Activated gamma-delta T cell (primary cell): ENCODE data around the gene ZNF862.
"Not testable (repeated sequence)": the region's sequence is repeated elsewhere in the genome, so short reads cannot be mapped to it uniquely, and the experiment has no call there.

Experiments
- DNase-seq: peaks from one replicate; lab custom pipeline; 2025; lab: John Stamatoyannopoulos, UW

ZNF862 gene

GRCh38 chr7:149824748-149825566, 13.2 kb upstream of the ZNF862 start:
- no peak for DNase-seq

DNA sequence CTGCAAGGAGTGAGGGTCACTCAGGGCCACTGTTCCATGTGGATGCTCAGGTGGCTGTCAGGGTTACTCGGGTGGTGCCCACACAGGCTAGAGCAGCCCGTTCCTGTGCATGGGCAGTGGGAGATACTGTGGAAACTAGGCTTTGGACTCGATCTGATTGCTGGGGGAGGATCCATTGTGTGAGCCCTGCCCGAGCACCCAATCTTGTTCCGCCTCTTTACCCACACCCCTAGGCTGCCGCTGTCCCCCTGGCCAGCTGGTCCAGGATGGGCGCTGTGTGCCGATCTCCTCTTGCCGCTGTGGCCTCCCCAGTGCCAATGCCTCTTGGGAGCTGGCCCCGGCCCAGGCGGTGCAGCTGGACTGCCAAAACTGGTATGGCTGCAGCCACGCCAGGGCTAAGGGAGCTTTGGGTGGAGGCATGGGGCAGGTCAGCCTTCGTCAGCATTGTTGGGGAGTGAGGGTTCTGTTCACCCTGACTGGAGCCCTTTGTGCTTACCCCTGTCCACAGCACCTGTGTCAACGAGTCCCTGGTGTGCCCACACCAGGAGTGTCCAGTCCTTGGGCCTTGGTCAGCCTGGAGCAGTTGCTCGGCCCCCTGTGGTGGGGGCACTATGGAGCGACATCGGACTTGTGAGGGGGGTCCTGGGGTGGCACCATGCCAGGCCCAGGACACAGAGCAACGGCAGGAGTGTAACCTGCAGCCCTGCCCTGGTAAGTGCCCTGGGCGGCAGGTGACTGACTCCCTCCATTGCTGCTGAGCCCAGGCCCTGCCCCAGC, 12.4 kb upstream of the ZNF862 start:
- no peak for DNase-seq

DNA sequence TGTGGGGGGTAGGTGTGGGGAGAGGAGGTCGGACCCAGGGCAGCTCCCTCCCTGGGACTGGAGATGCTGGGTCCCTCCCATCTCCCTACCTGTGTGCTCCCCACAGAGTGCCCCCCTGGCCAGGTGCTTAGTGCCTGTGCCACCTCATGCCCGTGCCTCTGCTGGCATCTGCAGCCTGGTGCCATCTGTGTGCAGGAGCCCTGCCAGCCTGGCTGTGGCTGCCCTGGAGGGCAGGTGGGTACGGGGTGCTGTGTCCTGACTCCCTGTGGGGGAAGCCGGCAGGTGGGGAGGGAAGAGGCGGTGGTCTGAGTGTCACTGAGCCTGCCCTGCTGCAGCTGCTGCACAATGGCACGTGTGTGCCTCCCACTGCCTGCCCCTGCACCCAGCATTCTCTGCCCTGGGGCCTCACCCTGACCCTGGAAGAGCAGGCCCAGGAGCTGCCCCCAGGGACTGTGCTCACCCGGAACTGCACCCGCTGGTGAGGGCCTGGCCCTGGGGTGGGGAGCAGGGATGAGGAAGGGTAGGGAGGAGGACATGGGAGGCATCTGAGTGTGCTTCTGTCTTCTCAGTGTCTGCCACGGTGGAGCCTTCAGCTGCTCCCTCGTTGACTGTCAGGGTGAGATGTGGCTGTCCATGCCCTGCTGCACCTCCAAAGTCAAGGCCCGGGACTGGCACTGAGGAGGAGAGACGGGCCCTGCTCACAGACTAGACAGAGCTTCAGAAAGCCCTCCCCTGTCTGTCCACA, 11.7 kb upstream of the ZNF862 start:
- DNase-seq, result no peak

- no peak for DNase-seq
These were observed 10.8 kb upstream of the ZNF862 start for GRCh38 chr7:149827089-149827981.

DNA sequence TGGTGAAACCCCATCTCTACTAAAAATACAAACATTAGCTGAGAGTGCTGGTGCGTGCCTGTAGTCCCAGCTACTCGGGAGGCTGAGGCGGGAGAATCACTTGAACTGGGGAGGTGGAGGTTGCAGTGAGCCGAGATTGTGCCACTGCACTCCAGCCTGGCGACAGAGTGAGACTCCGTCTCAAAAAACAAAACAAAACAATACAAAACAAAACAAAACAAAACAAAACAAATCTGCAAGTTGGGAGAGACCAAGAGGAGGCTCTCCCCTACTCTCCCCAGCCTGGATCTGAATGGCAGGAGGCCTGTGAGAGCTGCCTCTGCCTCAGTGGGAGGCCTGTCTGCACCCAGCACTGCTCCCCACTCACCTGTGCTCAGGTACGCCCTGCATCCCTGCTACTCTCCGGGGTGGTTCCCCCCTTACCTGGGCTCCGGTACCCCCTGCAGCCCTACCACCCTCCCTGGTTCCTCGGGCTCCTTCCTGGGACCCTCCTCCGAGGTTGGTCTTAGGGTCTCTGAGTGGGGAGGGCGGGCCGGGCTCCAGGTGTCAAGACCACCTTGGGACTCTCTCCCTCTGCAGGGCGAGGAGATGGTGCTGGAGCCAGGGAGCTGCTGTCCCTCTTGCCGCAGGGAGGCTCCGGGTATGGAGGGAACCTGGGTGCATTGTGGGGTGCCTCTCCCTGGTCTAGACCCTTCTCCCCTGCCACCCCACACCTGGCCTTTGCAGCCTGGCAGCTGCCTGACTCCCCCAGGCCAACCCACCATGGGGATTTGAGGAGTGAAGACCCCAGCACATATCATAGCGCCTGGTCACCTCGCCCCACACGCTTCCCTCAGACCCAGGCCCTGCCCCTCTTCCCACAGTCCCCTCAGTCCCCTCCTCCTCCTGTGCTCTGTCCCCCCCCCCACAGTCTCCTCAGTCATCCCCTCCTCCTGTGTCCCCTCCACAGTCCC, 9.5 kb upstream of the ZNF862 start:
- DNase-seq, result no peak

GRCh38 chr7:149830527-149830926, 7.6 kb upstream of the ZNF862 start:
- DNase-seq, result not testable (repeated sequence)

- no peak for DNase-seq
These were observed 7.0 kb upstream of the ZNF862 start for GRCh38 chr7:149830997-149831740.

- DNase-seq, result no peak
These were observed 6.4 kb upstream of the ZNF862 start for GRCh38 chr7:149831741-149832219.

DNA sequence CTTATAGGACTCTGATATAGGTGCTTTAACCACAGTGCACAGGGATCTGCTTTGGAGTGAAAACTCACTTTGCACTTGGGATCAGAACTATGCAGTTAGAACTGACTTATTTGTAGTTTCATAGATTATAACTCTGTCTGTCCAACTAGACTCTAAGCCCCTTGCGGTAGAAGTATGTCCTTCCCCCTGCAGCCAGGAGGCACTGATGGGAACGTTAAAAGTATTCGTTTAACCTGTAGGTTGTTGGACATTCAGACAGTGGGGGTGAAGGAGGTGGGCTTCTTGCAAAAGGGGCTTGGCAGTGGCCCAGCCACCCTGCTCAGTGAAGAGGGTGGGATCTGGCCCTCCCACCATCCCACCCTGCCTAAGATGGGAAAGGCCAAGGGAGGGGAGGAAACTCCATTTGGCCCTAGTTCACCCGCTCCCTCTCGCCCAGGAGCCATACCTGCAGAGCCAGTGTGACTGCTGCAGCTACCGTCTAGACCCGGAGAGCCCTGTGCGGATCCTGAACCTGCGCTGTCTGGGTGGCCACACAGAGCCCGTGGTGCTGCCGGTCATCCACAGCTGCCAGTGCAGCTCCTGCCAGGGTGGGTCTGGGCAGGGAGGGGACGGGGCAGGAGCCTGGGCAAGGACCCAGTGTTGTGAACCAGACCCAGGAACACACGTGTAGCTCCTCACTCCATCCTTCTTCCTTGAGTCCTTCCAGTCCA, 5.7 kb upstream of the ZNF862 start:
- no peak for DNase-seq

DNA sequence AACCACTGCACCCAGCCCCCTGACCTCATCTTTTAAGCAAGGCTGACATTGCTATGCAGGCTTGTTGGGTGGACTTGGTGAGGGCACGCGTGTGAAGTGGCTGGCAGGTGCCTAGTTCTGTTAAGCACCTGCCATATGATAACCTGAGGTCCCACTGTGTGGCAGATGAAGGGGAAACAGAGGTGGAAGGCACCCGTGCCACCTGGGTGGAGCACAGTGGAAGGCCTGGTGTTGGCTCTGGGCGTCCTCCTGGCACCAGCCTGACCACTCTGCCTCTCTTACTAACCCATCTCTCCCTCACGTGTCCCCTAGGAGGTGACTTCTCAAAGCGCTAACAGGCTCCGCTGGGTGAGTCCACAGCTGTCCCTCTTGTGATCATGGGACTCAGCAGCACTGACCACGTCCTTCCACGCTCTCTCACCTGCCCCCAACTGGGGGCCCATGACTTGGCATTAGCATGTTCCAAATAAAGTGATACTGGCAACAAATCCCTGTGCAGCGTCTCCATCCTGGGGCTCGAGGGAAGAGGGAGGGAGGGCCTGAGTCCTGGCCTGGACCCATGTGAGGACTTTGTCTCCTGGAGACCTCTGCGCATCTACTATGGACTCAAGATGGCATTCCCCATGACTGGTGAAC, 4.6 kb upstream of the ZNF862 start:
- no peak for DNase-seq

GRCh38 chr7:149834601-149835000, 3.6 kb upstream of the ZNF862 start:
- DNase-seq, result no peak

GRCh38 chr7:149836434-149836833, 1.7 kb upstream of the ZNF862 start:
- no peak for DNase-seq

GRCh38 chr7:149837564-149838223, 481 bp upstream of the ZNF862 start:
- DNase-seq, result no peak

DNA sequence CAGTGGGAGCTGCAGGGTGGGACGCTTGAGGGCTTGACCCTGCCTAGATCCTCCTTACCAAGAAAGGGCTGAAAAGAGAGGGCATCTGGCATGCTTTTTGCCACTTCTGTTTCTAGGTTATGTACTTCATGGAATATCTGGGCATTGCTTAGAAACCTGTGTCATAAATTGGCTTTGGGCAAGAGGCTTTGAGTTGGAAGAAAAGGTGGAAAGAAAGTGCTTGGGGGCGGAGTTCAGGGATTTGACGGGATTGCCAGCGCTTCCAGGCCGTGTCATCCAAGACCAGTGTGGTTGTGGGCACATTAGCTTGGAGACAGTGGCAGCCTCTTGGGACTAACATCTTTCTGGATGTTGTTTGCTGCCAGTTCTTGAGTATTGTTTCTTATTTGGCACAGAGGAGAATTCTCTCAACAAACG, 825 bp downstream of the ZNF862 start:
- DNase-seq, result no peak

DNA sequence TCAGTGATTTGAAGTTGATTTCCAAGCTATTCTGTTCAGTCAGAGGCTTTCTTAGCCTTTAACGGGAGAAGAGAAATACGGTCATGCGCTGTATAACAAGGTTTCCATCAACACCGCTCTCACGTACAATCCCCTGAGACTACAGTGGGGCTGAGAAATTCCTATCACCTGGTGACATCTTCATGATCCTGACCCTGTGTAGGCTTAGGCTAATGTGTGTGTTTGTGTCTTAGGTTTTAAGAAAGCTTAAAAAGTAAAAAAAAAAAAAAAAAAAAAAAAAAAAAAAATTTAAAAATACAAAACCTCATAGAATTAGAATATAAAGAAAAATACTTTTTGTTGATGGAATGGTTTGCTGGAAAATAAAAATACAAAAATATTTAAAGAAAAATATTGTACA, 1.8 kb downstream of the ZNF862 start:
- no peak for DNase-seq

DNA sequence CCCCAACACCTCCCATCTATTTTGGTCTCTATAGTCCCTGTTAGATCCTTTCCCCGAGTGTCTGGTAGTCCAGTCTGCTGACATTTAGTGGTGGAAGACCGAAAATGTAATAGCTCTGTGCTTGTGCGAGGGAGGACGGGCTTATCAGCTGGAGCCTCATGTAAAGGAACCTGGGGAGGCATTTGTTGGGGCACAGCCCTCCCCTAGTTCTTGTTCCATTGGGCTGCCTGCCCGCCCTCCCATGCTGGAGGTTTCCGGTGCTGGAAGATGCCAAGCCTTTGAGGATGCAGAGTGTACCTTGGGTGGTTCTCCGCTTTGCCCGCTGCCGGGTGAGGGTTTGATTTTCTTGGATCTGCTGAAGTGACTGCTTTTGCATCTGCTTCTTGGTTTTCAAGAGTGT, 5.4 kb downstream of the ZNF862 start:
- DNase-seq, result no peak

GRCh38 chr7:149844445-149844844, 6.3 kb downstream of the ZNF862 start:
- DNase-seq, result no peak
